ENCODE measurements around the gene SLC25A34.

SLC25A34 gene

DNA sequence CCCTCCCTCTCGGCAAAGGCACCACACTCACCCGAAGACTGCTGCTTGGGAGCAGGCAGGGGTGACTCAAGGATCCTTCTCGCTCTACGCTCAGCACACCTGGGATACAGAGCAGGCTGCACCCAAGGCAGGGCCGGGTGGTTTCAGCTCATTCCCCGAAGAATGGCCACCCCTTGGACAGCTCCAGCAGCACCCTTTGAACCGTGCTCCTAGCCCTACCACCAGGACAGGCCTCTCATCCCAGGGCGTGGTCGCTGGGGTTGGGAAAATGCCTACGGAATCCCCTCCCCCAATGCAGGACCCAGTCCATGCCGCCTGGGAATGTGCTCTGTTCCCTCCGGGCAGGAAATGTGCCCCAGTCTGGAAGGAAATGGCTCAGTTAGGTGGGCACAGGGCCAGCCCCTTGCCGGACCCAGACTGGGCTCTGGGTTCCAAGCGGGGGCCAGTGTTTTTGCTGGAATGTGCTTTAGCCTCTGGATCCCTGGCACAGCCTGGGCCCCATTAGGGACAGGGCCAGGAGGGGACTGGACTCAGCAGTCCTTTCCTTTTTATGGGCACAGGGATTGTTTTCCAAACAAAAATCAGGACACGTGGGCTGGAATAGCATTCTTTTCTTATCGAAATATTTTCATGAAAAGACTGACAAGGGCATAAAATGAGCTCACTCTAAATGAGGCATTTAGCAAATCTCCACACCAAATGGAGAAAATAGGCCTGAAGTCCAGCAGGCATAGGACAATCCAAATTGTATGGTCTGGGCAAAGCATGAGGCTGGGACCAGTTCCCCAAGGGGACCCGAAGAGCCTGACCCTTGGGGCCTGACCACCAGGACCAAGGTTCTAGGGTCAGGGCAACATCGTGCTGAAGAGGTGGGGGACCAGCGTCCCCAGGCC, 13.6 kb downstream of the SLC25A34 start:
- DNase-seq (ENCODE audit: low read depth in 4 of 4, low spot score in 1 of 4) = no peak

DNA sequence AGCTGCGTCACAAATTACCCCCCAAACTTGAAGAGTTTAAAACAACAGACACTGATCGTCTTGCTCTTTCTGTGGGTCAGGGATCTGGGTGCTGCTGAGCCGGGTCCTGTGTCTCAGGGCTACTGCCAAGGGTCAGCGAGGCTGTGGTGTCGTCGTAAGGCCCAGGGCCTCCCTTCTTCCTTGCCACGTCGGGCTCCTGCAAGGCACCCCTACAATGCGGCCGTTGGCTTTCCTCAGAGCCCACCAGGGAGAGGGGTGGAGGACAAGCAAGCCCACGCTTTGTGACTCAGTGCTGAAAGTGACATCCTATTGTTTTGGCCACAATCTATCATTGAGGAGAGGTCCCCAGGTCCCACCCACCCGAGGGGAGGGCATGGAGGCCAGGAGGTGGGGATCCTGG, 14.9 kb downstream of the SLC25A34 start:
- DNase-seq (ENCODE audit: low read depth in 4 of 4, low spot score in 1 of 4) = no peak

DNA sequence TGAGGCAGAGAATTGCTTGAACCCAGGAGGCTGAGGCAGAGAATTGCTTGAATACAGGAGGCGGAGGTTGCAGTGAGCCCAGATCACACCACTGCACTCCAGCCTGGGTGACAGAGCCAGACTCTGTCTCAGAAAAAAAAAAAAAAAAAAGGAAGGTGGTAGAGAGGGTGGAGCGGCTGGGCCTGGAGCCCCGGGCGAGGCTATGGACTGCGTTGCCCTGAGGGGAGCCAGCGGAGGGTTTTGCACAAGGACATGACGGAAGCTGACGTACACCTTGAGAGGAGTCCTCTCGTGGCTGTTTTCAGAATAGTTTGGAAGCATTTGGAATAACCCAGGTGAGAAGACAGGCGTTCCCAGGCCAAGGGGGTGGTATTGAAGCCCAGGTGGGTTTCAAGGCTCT, 15.7 kb downstream of the SLC25A34 start:
- no peak for DNase-seq (ENCODE audit: low read depth in 4 of 4, low spot score in 1 of 4)

DNA sequence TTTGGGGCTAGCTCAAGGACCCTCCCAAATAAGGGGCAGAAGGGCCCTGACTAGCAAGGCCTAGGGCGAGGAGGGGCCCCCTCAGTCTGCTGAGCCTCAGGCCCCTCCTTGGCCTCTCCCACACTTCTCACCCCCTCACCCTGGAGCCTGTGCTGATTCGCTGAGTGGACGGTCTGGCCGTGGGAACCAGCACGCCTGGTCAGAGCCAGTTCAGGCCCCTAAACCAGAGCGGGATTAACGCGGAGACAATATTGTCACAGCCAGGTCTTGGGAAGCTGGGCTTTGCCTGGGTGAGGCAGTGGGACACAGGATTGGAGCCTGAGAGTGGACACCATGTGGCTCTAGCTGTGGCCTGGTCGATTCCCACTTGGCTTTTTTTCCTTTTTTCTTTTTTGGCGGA, 17.7 kb downstream of the SLC25A34 start:
- no peak for DNase-seq (ENCODE audit: low read depth in 4 of 4, low spot score in 1 of 4)

DNA sequence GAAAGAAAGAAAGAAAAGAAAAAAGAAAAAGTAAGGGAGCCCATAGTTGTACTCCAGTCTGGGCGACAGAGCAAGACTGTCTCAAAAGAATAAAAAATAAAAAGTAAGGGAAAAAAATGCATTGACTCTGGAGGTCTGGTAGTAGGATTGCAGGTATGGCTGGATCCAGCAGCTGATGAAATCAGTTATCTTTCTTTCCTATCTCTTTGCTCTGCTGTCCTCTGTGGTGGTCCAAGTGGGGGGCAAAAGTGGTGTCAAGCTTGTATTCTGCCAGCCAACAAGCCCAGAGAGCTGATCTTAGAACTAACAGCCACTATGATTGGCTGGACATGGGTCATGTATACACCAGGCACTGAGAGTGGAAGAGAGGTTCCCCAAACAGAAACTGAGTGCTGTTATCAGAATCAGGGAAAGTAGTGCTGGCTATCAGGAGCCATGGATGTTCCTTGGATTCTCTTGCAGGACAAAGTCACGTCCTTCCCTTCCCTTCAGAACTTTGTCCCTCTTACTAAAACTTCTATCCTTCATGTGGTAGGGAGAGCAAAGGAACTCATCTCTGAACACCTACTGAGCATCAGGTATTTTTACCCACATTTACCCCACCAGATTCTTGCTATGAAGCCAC, 19.1 kb downstream of the SLC25A34 start:
- no peak for DNase-seq (ENCODE audit: low read depth in 4 of 4, low spot score in 1 of 4)

DNA sequence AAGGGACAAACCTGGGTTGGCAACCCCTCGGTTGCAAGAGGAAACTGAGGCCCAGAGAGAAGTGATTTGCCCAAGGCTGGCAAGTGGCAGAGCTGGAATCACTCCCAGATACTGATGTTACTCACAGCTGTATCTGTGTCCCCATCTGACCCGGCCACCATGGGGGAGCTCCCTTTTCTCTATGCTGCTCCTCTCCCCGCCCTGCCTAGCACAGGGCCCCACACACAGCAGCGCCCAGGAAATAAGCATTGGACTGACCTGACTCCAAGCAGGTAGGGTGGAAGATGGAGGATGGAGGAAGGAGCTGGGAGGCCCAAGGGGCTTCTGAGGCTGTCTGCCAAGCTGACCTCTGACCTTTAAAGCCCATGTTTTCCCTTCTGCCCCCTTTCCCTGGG, 19.6 kb downstream of the SLC25A34 start:
- no peak for DNase-seq (ENCODE audit: low read depth in 4 of 4, low spot score in 1 of 4)

DNA sequence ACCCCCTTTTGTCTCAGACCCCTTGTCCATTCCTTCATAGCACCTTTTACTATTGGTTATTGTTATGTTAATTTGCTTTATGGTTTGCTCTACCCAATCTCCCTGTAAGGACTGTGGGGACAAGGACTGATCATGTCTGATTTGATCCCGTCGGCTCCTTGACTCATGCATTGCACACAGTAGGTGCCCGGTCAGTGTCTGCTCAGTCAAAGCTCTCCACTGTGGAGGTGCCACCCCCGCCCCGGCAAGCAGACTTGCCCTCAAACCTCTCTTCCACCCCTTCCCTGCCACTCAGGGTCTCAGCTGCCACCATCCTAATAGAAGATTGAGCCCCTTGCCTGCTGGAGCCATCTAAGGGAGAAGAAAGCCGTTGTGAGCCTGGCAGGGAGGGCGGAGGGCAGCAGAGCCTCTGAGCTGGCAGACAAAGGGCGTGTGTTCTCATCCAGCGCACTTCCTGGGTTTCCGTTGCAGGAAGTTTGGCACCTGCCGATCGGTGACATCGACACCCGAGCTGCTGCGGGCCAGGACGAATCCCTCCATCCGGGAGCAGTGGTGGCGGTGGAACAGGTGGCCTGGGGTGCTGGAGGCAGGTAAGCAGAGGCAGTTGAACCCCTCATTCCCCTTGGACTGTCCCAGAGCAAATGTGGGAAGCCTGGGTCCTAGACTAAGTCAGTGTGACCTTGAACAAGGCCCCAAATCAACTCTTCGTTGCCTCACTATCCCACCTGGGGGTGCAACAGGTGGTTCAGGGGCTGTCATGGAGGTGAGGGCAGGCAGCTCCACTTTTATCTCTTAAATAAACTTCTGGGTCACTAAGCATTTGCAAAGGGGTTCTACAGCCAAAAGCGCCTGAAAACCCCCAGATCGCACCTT, 20.3 kb downstream of the SLC25A34 start:
- no peak for DNase-seq (ENCODE audit: low read depth in 4 of 4, low spot score in 1 of 4)

DNA sequence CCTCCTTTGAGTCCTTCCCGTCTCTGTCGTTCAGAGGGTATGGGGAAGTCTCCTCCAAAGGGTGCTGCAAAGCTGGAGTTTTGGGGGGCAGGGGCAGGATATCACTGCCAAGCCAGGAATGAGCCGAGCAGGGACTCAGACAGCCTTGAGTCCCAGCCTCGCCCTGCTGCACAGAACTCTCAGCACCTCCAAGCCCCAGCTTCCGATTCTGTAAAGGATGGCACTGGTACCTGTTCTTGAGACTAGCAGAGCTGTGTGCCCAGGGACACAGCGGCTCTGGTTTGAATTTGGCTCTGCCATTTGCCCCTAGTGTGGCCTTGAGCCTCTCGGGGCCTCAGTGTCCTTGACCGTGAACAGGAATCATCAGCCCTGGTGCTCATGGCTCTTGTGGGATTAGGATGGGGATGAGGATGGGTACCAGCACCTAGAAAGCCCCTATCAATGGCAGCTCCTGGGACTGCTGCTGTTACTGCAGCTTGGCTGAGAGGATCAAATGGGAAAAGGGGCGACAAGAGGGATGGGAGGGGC, 21.0 kb downstream of the SLC25A34 start:
- no peak for DNase-seq (ENCODE audit: low read depth in 4 of 4, low spot score in 1 of 4)

DNA sequence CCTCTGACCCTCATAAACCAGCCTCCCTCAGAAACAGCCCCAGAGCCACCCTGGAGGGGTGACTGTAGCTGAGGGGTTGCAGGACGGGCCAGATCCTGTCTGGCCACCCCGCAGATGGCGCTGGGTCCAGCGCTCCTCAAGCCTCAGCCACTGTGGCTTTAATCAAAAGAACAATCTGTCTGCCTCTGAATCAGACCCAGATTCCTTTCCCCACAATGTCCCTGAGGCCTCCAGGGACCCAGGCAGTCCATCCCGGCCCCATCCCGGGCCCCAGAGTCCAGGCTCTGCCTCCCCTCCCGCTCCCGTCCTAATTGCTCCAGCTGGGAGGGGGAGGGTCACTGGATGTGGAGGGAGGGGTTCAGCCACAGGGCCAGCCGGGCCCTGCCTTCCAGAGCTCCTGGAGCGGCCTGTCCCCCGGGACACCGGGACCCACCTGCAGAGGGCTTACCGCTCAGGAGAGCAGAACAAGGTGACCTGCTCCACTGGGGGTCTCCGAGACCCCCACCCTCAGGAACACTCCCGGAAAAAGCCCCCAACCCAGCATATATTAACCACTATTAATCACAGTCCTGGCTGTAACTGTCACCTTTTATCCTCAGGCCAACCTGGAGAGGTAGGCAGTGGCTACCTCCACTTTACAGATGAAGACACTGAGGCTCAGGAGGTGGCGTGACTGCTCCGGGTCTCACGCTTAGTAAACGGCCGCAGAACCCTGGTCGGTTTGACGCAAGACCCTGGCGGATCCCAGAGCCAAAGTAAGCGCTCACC, 21.7 kb downstream of the SLC25A34 start:
- DNase-seq (ENCODE audit: low read depth in 4 of 4, low spot score in 1 of 4) = no peak

DNA sequence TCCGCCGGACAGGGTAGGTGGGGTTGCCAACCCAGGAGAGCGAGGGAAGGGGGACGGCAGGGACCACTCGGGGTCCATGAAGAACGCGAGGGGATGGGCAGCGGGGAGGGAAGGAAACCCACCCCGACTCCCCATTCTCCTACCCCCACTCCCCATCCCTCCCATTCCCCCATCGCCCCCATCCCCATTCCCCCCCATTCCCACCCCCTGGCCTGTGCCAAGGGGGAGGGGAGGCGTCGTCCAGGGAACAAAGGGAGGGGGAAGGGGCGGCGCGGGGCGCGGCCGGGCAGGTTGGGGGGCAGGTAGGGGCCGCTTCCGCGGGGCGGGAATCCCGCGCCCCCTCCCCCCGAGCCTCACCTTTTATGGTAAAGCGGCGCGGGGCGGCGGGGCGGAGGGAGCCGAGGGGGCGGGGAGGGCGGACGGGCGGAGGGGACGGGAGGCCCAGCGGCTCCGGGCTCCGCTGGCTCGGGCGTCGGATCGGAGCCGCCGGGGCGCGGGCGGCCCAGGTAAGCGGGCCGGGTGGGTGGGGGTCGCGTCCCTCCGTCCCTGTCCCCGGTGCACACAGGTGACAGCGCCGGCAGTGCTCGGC, 22.4 kb downstream of the SLC25A34 start, which contains the start of gene FBLIM1:
Gene FBLIM1 (plus strand): TSS at position 453 of the 589 bp plus-strand sequence. CDS start 6,189 bp downstream, outside the sequence.
- no peak for DNase-seq (ENCODE audit: low read depth in 4 of 4, low spot score in 1 of 4)

DNA sequence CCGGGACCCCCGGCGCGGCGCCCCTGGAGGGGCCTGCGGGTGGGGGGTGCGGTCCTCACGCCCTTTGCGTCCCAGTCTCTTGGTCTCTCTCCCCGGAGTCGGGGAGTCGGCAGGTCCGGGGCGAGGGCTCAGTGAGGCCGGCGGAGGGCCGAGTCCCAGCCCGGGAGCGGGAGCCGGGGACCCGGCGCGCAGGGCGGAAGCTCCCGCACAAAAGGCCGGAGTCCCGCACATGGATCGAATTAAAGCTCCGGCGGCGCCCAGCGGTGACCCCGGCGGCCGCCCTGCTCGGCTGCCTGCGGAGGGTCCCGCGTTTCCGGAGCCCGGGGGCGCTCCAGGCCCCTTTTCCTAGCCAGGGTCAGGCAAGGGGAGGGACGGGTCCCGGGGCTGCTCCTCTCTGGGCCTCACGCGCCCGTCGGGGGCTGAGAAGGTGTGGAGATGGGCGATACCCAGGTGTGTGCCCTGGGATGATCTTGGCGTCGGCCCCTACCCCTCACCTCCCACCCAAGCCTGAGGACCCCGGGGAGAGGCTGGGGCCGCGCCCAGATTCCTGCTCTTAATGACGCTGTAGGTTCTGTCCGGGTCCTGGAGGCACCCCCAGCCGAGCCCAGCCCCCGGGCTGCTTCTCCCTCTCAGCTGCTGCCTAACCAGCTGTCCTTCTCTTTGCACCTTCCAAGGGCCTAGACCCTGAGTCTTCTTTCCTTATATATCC, 23.0 kb downstream of the SLC25A34 start:
- no peak for DNase-seq (ENCODE audit: low read depth in 4 of 4, low spot score in 1 of 4)

DNA sequence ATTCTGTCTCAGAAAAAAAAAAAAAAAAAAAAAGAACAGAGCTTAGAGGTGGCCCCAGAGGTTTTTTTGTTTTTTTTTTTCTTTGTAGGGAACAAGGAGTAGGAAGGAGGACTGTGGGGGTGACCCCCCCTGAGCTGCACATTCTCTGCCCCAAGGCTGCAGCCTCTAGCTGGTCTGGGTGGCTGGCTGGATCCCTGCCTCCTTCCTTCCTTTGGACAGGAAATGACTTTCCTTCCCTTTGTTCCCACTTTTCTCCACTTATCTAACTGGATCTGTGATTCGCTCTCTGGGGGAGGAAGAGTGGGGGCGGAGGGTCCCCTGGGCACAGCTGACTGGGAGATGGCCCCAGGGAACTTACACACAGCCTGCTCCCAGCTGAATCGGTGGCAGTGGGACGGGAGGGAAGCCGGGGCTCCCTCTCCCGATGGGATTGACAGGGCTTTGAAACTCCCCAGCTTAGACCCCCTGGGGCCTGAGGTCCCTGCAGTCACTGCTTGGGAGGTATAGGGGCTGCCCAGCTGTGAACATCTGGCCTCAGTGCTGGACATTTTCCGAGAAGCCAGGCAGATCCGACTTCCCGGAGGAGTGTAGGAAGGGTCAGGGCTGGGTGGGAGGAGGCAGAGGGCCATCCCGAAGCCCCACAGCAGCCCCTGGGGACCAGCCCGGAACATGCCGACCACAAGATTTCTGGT, 24.6 kb downstream of the SLC25A34 start:
- no peak for DNase-seq (ENCODE audit: low read depth in 4 of 4, low spot score in 1 of 4)

DNA sequence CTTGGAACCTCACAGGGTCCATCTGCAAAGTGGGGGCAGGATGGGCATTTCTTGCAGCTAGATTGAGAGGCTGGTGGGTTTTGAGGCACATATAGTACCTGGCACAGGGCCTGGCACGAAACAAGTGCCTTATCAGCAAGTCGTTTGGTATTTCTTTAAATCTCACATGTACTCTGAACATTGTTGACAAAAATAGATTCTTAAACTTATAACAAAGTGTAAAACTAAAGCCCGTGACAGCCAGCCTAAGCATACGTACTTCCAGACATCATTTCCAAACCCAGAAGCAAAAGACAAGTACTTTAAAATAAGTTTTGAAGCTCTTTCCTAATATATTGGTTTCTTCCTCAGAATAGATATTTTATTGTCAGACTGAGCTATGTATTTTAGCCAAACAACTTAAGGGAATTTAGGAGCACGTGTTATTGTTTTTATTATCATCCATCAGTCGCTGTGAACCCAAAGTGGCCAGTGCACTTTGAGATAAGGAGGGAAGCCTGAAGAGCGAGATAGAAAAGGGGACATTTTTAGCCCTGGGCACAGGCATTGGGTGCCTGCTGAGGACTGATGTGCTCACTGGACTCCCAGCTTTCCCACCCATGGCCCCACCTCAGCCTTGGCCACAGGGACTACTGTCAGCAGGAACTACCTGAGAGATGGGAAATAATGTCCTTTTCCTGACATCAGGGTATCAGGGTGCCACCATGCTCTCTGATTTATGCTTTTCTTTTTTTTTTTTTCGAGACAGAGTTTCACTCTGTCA, 25.5 kb downstream of the SLC25A34 start:
- no peak for DNase-seq (ENCODE audit: low read depth in 4 of 4, low spot score in 1 of 4)

DNA sequence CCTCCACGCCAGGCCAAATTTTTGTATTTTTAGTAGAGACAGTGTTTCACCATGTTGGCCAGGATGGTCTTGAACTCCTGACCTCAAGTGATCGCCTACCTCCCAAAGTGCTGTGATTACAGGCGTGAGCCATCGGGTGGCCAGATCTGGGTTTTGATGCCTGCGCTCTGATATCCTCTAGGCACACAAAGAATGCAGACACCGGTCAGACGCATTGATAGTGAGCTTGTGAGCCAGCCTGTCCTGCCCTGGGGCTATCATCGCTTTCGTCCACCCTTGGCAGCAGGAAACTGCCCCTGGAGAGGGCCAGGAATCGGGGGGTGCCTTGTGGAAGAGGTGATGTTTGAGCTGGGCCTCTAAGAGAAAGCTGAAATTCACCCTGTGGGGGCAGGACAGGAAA, 26.5 kb downstream of the SLC25A34 start:
- no peak for DNase-seq (ENCODE audit: low read depth in 4 of 4, low spot score in 1 of 4)

DNA sequence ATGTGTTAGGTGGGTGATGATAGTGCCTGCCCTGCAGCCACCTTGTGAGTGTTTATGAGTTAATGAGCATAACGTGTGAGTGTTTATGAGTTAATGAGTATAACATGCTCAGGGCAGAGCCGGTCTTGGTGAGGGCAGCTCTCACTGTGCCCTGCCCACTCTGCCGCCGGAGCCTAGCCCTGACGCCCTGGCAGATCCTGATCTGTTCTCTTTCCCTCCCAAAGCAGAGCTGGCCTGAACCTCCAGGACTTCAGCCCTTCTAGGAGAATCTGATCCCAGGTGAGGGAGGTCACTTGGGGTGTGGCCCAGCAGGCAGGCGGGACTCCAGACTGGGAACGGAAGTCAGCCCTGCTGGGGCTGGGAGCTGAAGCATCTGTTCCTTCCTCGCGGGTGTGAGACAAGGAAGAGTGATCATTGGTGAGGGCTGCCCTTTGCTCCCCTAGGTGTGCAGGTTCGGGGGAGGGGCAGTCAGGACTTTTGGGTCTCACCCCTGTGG, 28.3 kb downstream of the SLC25A34 start:
- DNase-seq (ENCODE audit: low read depth in 4 of 4, low spot score in 1 of 4) = no peak

DNA sequence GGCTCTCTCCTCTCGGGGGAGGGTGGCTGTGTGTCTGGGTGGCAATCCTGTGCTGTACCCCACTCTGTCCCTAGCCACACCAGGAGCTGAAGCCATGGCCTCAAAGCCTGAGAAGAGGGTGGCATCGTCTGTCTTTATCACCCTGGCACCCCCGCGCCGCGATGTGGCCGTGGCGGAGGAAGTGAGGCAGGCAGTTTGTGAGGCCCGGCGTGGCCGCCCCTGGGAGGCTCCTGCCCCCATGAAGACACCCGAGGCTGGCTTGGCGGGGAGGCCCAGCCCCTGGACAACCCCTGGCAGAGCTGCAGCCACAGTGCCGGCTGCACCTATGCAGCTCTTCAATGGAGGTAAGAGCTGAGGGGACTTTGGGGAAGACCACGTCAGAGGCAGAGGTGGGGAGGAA, 28.8 kb downstream of the SLC25A34 start:
- DNase-seq (ENCODE audit: low read depth in 4 of 4, low spot score in 1 of 4) = no peak

DNA sequence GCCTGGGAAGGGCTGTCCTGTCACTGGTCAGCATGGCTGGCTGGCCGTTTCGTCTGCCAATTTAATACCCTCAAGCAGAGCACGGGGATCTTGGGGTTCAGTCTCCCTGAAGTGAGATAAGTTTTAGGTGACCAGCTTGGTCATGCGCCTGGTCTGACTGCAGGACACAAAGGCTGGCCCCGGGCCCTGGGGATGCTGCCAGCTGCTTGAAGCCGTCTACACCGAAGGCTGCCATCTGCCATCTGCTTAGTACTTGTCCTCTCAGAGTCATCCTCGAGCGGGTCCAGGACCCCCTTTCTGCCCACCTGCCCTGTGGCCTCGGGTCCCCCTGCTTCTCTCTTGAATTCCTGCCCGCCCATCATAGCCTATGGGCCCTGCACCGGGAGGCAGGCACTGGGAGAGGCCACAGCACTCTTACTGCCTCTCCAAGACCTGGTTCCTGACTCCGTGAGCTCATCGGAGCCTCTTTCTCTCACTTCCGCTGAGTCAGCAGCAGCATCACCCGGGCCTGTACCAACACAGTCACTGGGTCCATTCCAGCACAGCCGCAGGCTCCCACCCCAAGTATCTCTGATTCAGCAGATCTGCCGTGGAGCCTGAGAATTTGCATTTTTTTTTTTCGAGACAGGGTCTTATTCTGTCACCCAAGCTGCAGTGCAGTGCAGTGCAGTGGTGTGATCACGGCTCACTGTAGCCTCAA, 29.6 kb downstream of the SLC25A34 start:
- DNase-seq (ENCODE audit: low read depth in 4 of 4, low spot score in 1 of 4) = no peak
